GM18499 (cell line): ENCODE data around the gene CPEB1.
"Not testable (repeated sequence)": the region's sequence is repeated elsewhere in the genome, so short reads cannot be mapped to it uniquely, and the experiment has no call there.

ENCODE experiments used
- ATAC-seq: cut with Tn5 transposase; IDR thresholded peaks from one replicate; pipeline ENCODE4 v1.9.1; 2021; ENCODE audit warnings: moderate number of reproducible peaks; ENCODE audit not compliant: insufficient read depth, unreplicated experiment

The CPEB1 gene

GRCh38 chr15:82532383-82532990, 114.7 kb downstream of the CPEB1 start:
- no peak for ATAC-seq

- no peak for ATAC-seq
These were observed 115.4 kb downstream of the CPEB1 start for GRCh38 chr15:82531496-82532382.

DNA sequence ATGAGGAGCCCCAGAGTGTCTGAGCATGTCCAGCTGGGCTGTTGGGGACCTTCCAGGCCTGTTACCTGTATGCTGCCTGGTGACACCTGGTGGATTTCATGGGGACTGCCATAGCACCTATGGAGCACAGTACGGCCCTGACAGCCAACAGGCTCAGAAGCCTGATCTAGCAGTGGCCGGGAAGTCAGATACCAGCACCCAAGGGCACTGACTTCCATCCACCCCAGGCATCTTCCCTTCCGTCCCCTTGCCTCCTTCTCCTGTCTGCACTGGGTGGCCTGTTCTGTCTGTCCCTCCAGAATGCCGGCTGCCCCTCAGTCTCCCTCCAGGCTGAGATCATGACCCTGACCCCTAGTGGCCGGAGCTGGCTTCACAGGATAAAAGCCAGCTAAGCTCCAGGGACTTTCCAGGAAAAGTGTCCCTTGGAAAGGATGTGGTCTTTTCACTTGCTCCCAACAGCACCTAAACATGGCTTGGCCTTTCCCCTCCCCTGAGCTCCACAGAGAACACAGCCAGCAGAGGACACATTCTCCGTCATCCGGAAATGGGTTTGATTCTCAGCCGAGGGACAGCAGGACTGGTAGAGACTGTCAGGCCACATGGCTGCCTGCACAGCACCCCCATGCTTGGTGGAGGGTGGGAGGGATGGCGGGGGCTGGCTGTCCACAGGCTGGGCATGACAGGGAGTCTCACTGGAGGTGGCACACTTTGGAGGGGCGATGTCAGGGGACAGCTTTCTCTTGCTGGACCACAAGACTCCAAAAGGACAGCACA, 116.4 kb downstream of the CPEB1 start:
- ATAC-seq = no peak

GRCh38 chr15:82530006-82530405, 117.2 kb downstream of the CPEB1 start:
- ATAC-seq = no peak

- ATAC-seq = not testable (repeated sequence)
These were observed 133.6 kb downstream of the CPEB1 start for GRCh38 chr15:82513587-82513986.

- not testable (repeated sequence) for ATAC-seq
These were observed 139.5 kb downstream of the CPEB1 start for GRCh38 chr15:82507693-82508092.

DNA sequence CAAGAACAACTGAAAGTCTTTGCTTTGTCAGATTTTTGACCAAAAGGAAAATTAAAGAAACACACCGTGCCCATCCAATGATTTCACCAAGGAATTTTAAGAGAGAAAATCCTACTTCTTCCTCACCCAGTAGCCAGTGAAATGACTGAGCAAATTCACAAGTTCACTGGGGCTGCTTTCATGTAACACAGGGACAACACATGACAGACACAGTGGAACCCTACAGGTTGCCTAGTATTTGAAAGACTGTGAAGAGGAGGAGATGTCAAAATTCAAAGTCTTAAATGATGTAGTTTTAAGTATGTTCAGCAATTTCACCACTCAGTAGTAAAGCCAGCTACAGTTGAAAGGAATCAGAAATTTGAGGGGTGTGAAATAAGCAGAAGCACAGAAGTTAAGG, 140.1 kb downstream of the CPEB1 start:
- ATAC-seq = not testable (repeated sequence)

DNA sequence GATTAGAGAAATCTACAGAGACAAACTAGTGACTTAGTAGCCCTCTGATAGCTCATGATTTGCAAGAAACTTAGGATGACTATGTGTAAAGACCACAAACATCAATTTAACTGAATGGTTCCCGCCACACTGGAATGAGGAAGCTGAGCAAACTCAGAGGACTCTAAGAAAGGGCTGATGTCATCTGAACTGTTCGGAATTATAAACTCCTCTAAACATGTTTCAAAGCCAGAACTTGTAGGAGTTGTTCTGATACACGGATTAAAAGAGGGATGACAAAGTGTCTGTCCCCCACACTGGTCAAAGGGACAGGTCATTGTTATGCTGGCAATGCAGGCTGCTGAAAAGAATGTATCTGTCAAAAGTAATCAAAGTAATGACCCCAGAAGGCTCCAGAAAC, 141.3 kb downstream of the CPEB1 start:
- not testable (repeated sequence) for ATAC-seq

DNA sequence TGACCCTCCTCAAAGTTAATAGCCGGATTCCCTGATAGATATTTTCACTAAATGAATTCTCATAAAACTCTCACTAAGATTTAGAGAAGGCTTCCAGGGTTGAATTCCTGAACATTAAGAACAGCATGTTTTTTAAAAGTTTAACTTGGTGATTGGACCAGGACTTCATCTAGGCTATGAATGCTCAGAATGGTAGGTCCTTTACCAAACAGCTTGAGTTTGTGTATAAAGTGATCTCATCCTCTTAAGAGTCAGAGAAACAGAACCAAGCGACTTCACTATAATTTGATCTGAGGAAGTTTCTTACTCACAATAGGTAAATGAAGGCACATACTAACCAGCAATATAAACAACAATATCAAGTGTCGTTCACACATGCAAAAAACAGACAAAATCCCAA, 143.1 kb downstream of the CPEB1 start:
- ATAC-seq = not testable (repeated sequence)

DNA sequence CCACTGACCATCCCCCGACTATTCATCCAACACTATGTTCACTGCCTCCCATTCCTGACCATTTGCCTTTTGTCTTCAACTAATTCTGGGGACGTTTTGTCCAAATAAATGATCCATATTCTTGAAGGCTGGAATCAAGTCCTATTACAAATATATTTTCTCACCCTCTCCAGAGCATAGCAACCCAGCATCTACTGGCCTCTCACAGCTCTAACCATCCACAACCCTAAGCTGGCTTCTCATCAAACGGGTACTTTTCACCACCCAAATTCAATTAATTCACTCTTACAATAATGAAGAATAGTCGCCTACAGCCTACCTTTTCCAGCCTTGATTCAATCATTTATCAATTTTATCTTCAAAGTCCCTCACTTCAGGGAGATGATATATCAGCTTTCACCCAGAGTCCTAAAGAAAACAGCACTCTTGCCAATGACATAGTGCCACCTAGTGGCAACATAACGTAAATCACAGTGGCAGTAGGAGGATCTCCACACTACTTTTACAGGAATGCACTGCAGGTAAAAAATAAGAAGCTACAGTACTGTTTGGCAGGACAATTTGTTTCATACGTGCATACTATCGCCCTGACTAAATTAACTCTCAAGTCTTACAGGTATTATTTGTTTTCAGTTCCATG, 144.3 kb downstream of the CPEB1 start:
- ATAC-seq = not testable (repeated sequence)

DNA sequence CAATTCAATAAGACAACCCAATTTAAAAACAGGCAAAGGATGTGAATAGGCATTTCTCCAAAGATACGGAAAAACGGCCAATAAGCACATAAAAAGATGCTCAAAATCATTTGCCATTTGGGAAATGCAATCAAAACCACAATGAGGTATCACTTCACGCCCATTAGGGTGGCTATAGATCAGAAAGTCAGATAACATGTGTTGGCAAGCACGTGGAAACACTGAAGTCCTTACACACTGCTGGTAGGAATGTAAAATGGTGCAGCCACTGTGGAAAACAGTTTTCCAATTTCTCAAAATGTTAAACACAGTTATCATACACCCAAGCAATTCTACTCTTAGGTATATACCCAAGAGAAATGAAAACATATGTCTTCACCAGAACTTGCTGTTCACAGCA, 146.4 kb downstream of the CPEB1 start:
- ATAC-seq = not testable (repeated sequence)

DNA sequence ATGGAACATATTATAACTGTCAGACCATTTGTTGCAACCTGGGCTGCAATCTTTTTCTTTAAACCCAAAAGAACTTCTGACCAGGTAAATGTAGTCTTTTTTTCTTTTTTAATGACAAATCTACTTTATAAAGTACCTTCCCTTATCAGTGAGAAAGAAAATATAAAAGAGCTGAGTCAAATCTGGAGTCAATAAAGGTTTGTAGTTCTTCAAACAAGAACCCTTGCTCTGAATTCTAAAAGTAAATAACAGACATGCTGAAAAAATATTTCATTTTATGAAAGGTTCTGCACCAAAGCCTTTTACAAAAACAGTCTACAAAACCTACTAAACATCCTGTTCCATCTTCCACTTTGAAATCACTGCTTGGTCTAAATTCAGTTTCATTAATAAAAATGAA, 149.2 kb downstream of the CPEB1 start:
- not testable (repeated sequence) for ATAC-seq
